NCI-H69 (cell line): Measurements from ENCODE around the gene COL20A1.
"Not testable (repeated sequence)": the region's sequence is repeated elsewhere in the genome, so short reads cannot be mapped to it uniquely, and the experiment has no call there.

Source experiments
- DNase-seq: peaks from one replicate; lab custom pipeline; 2025; lab: John Stamatoyannopoulos, UW

The COL20A1 gene

DNA sequence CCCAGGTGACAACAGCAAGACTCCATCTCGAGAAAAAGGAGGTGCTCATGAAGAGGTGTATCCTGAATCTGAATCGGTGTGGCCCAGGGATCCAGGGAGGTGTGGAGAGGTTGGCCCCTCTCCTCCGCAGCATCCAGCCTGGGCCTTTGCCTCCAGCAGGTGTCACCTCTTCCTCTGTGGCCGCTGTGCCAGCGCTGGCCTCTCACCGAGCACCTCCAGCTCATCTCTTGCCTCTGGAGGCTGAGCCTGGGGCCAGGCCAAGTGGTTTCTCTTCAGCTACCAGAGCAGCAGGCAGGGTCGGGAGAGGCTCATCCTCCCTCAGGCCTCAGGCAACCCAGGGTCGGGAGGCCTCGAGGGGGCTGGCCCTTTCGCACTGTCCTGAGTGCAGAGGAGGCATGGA lies 1.2 kb upstream of the COL20A1 start:
- no peak for DNase-seq

GRCh38 chr20:63292292-63292701 lies 689 bp upstream of the COL20A1 start:
- DNase-seq = no peak

GRCh38 chr20:63293456-63293855 lies 470 bp downstream of the COL20A1 start:
- DNase-seq = no peak

DNA sequence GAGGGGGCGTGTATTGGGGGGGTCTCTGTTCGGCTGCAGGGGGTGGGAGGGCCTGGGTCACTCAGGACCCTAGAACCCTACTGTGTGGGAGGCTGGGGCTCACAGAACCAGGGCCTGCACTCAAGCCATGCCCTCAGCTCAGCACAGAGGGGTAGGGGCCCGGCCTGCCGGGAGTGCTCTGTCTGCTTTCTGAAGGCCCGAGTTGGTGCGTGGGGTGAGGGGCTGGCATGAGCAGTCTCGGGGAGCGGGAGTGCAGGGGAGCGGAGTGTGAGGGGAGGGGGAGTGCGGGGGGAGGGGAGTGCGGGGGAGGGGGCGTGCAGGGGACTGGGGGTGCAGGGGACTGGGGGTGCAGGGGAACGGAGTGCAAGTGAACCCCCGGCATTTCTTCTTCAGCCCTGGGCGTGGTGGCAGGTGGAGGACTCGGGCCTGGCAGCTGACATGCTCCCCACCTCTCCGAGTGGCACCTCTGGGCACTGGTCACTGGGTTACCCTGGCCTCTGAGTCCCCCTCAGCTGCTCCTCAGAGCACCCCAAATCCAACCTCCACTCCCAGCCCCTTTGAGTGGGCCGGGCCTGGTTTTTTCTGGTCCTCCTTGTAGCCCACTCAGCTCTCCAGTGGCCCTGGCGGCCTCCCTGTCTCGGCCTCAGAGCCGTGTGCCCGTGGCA lies 1.0 kb downstream of the COL20A1 start:
- DNase-seq = no peak

- no peak for DNase-seq
Observed at GRCh38 chr20:63294536-63294900, 1.5 kb downstream of the COL20A1 start.

DNA sequence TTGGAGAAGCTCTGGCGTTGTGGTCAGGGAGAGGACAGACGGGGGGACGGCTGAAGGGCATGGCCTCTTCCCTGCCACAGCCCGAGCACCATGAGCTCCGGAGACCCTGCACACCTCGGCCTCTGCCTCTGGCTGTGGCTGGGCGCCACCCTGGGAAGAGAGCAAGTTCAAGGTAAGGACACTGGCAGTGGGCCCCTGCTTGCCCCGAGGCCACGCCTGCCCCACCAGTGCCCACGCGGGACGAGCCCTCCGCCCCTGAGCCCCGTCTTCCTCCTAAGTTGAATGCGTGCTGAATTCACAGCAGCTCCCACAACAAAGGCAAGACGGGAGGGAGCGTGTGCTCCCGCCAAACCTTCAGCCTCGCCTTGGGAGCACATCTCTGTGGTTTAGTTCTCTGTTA lies 2.0 kb downstream of the COL20A1 start:
- DNase-seq = no peak

- DNase-seq = peak; percentile 26
Observed at GRCh38 chr20:63295422-63295821, 2.4 kb downstream of the COL20A1 start.

DNA sequence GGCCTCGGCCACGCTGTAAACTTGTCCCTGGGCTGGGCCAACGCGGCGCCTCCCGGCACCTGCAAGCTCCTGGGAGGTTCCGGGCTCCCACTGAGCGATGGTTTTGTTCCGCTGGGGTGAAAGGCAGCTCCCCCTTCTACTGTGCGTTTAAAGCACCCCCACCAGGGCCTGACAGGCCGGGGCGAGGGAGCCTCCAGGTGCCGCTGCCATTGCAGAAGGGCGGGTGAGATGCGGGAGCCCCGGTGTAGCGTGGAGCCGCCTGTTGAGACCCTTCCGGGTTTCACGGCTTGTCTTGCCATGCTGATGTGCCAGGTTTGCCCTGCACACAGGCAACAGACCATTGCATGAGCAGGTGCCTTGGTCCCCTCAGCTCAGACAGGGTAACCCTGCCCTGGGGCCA lies 2.9 kb downstream of the COL20A1 start:
- peak; percentile 26 for DNase-seq

DNA sequence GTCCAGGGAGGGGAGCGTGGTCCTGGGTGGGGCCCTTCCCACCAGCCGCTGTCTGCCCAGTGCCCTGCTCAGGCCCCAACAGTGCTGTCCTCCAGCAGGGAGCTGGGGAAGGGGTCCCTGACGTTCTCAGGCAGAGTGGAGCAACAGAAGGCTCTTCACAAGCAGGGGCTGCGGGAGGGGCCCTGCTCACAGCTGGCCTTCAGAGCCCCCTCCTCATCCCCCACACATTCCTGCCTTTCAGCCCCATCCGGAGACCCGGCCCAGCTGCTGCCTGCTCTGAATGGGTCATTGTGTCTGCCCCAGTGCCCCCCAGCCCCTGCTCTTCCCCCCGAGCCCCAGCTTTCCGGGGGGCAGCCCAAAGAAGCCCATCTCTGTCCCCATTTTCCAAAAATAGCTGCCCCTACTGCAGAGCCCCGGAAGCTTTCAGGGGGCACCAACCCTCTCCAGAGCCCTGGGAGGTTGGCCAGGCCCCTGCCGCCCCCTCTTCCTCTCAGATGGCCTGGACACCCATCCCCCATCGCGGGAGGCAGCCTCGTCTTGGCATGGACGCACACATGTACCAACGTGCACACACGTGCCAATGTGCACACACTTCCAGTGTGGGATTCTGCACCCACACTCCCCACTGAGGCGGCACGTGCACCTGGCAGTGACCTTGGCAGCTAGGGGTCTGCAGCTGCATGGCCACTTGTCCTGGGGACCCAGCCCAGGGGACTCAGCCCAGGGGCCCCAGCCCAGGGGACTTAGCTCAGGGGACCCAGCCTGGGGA lies 3.7 kb downstream of the COL20A1 start:
- no peak for DNase-seq

GRCh38 chr20:63297371-63297781 lies 4.4 kb downstream of the COL20A1 start:
- DNase-seq = no peak

DNA sequence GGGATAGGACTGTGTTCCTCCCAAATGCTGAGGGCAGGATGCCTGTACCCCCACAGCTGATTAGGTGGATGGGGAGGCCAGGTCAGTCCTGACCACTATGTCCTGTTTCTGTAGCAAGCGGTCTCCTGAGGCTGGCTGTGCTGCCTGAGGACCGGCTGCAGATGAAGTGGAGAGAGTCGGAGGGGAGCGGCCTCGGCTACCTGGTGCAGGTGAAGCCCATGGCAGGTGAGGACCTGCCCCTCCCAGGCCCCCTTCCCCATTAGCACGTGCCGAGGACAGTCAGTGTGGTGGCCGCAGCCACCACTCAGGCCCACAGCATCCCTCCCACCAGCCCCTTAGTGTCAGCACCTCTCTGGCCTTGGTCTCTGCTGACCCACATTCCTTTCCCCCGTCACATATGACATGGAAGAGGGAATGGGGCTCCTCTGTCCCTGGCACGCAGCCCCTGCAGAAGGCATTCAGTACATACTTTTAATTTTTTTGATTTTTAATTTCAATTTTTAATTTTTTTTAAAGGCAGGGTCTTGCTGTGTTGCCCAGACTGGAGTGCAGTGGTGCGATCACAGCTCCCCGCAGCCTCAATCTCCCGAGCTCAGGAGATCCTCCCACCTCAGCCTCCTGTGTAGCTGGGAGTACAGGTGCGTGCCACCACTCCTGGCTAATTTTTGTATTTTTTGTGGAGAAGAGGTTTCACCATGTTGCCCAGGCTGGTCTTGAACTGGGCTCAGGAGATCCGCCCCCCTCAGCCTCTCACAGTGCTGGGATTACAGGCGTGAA lies 5.0 kb downstream of the COL20A1 start:
- no peak for DNase-seq

DNA sequence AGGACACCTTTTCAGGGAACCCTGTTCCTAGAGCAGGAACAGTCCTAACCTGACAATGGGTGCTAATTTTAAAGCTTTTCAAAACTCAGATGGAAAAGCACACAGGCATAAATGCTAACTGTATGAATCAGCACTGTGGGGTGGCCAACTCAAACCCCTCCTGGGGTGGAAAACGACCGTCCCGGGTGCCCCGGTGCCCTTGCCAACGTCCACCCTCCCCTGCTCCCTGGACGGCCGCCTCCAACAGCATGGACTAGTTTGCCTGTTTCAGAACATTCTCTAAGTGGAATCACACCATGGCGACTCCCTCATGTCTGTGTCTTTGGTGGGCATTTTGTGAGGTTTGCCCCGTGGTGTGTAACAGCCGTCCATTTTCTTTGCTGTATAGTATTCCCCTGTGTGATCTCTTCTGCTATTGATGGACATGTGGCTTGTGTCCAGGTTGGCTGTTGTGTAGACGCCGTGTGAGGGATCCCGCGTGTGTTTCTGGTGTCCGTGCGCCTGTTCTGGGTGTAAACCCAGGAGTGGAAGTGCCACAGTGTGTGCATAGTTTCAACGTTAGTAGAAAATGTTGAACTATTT lies 5.8 kb downstream of the COL20A1 start:
- DNase-seq = no peak

GRCh38 chr20:63301671-63302070 lies 8.7 kb downstream of the COL20A1 start:
- no peak for DNase-seq

DNA sequence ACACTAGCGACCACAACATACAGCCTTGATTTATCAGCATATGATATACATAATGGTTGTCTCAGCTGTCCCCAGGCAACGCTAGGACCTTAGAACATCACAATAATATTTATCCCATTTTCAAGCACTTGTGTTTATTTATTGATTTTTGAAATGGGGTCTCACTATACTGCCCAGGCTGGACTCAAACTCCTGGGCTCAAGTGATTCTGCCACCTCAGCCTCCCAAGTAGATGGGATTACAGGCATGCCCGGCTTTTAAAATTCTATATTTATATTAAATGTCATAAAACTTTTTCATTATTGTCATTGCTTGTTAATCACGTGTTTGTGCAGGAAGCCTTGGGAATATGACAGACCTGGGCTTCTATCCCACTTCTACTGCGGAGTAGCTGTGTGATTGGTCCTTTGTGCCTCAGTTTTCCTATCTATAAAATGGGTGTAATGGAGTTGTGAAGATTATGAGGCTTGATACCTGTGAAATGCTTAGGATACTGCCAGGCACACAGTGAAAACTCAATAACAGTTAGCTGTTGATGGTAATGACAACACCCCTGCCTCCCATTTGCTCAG lies 10.2 kb downstream of the COL20A1 start:
- no peak for DNase-seq

GRCh38 chr20:63305393-63305792 lies 12.4 kb downstream of the COL20A1 start:
- DNase-seq = no peak

GRCh38 chr20:63305933-63306672 lies 13.1 kb downstream of the COL20A1 start:
- not testable (repeated sequence) for DNase-seq

GRCh38 chr20:63306673-63307537 lies 13.9 kb downstream of the COL20A1 start:
- no peak for DNase-seq

DNA sequence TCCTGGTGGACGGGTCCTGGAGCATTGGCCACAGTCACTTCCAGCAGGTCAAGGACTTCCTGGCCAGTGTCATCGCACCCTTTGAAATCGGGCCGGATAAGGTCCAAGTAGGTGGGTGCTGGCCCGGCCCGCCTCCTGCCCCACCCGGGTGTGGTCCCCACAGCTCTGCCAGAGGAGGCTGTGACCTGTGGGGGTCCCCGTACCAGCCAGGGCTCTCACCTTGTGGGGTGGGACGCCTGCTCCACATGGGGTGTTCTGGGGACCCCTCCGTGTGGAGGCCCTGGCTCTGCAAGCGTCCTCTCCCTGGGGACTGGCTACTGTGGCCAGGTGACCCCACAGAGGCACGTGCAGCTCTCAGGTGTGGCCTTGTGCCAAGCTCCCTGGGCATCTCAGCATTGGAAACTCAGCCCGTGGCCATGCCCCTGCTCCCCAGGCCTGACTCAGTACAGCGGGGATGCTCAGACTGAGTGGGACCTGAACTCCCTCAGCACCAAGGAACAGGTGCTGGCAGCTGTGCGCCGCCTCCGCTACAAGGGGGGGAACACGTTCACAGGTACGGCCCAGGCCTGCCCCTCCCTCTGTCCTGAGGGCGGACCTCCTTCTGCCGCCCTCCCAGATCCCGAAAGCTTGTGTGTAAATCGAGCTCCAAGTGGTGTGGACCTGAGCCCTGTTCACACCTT lies 14.7 kb downstream of the COL20A1 start:
- no peak for DNase-seq

GRCh38 chr20:63308218-63308911 lies 15.4 kb downstream of the COL20A1 start:
- no peak for DNase-seq
